CD14-positive monocyte (primary cell): Measurements from ENCODE around the gene KIRREL3. TPM values are rescaled to one million over a fixed set of nuclear protein-coding genes. Genes with fewer than 3 reads are reported as not detected.

ENCODE experiments used
- DNase-seq, 3 donors: peaks; one replicate each; pipeline ENCODE4 v3.0.0-alpha.2; 2011 to 2022
- H2AFZ ChIP-seq: 2 replicates; pipeline ENCODE4 v1.6.0; 2012; ENCODE audit warnings: mild to moderate bottlenecking, low read depth, low read length, inconsistent platforms; ENCODE audit not compliant: insufficient read depth, poor library complexity, severe bottlenecking
- H3K27ac ChIP-seq, 2 donors: 1 replicate in 1 of 2; 2 replicates in 1 of 2; pipeline ENCODE4 v1.5.1; 2012 to 2013; ENCODE audit warnings: low read length in 2 of 2, control low read depth in 1 of 2, inconsistent platforms in 1 of 2, low read depth in 1 of 2, mild to moderate bottlenecking in 1 of 2
- H3K27me3 ChIP-seq, 2 donors: one replicate each; pipeline versions ENCODE4 v1.6.0 to v1.6.1; 2011 to 2013; ENCODE audit warnings: low read length in 2 of 2; ENCODE audit not compliant: control insufficient read depth in 2 of 2, insufficient read depth in 2 of 2
- H3K36me3 ChIP-seq, 2 donors: replicated peaks in 1 of 2; 1 replicate in 1 of 2; 2 replicates in 1 of 2; pipeline versions ENCODE4 v1.5.1 to v1.6.1; 2012 to 2013; ENCODE audit warnings: low read length in 2 of 2, control low read depth in 1 of 2, inconsistent platforms in 1 of 2, mild to moderate bottlenecking in 1 of 2; ENCODE audit not compliant: insufficient read depth in 2 of 2, control insufficient read depth in 1 of 2
- H3K4me1 ChIP-seq, 2 donors: 1 replicate in 1 of 2; 2 replicates in 1 of 2; pipeline versions ENCODE4 v1.5.1 to v1.6.1; 2012 to 2013; ENCODE audit warnings: low read length in 2 of 2, control low read depth in 1 of 2, inconsistent platforms in 1 of 2, mild to moderate bottlenecking in 1 of 2, moderate library complexity in 1 of 2; ENCODE audit not compliant: insufficient read depth in 2 of 2, control insufficient read depth in 1 of 2
- H3K4me2 ChIP-seq: replicated peaks from 2 replicates; pipeline ENCODE3; 2012; ENCODE audit warnings: low read length, moderate library complexity, mild to moderate bottlenecking; ENCODE audit not compliant: poor library complexity, severe bottlenecking; ENCODE audit errors: extremely low read depth
- H3K4me3 ChIP-seq, 3 experiments: fragments of 200-600 bp in 1 of 3; sonication (generic) in 1 of 3; replicated peaks in 1 of 3; 1 replicate in 2 of 3; 2 replicates in 1 of 3; pipeline ENCODE4 v1.5.1; 2011 to 2013; ENCODE audit warnings: low read length in 3 of 3, mild to moderate bottlenecking in 3 of 3, control low read depth in 2 of 3, low read depth in 2 of 3, inconsistent platforms in 1 of 3, moderate library complexity in 1 of 3
- H3K79me2 ChIP-seq: 2 replicates; pipeline ENCODE4 v1.6.0; 2012; ENCODE audit warnings: mild to moderate bottlenecking, control low read depth, inconsistent platforms, low read length, moderate library complexity; ENCODE audit not compliant: insufficient read depth
- H3K9ac ChIP-seq: 2 replicates; pipeline ENCODE4 v1.6.0; 2017; ENCODE audit warnings: low read length, mild to moderate bottlenecking; ENCODE audit not compliant: insufficient read depth, poor library complexity, severe bottlenecking
- H3K9me3 ChIP-seq, 2 donors: replicated peaks in 1 of 2; 1 replicate in 1 of 2; 2 replicates in 1 of 2; pipeline versions ENCODE4 v1.5.1 to v1.6.1; 2012 to 2013; ENCODE audit warnings: low read length in 2 of 2, control low read depth in 1 of 2; ENCODE audit not compliant: control insufficient read depth in 1 of 2, insufficient read depth in 1 of 2
- H4K20me1 ChIP-seq: 2 replicates; pipeline ENCODE4 v1.6.0; 2012; ENCODE audit warnings: mild to moderate bottlenecking, low read length, control low read depth, moderate library complexity; ENCODE audit not compliant: insufficient read depth
- H3K27ac Mint-ChIP-seq, 7 donors: one replicate each; pipeline ENCODE4 v1.8.0; 2020; ENCODE audit warnings: mild to moderate bottlenecking in 7 of 7, mixed read lengths in 7 of 7, moderate library complexity in 6 of 7, inconsistent platforms in 2 of 7
- H3K27me3 Mint-ChIP-seq, 3 donors: one replicate each; pipeline ENCODE4 v1.8.0; 2021 to 2022; ENCODE audit warnings: low read depth in 3 of 3, mild to moderate bottlenecking in 3 of 3, mixed read lengths in 3 of 3, moderate library complexity in 3 of 3, inconsistent platforms in 1 of 3
- H3K36me3 Mint-ChIP-seq, 2 donors: one replicate each; pipeline ENCODE4 v1.8.0; 2020; ENCODE audit warnings: mixed read lengths in 2 of 2, inconsistent platforms in 1 of 2, mild to moderate bottlenecking in 1 of 2
- H3K4me1 Mint-ChIP-seq: one replicate; pipeline ENCODE4 v1.8.0; 2020; ENCODE audit warnings: mild to moderate bottlenecking, mixed read lengths
- H3K4me3 Mint-ChIP-seq, 2 donors: one replicate each; pipeline ENCODE4 v1.8.0; 2020; ENCODE audit warnings: mild to moderate bottlenecking in 2 of 2, mixed read lengths in 2 of 2, moderate library complexity in 1 of 2
- H3K9me3 Mint-ChIP-seq, 7 donors: one replicate each; pipeline ENCODE4 v1.8.0; 2020 to 2022; ENCODE audit warnings: mixed read lengths in 7 of 7, mild to moderate bottlenecking in 6 of 7, moderate library complexity in 6 of 7, inconsistent platforms in 2 of 7
- WGBS: methylation state at CpG from one replicate; pipeline ENCODE4 v1.1.5; 2013; ENCODE audit warnings: missing lambda C conversion rate; ENCODE audit not compliant: insufficient coverage; 5-methylcytosine and 5-hydroxymethylcytosine counted together
- intact Hi-C, 2 donors: fragments of 100-400 bp; cut with micrococcal nuclease; formaldehyde crosslinking; loops; one replicate each; pipeline versions ENCODE4 v1.15.0 to v1.15.1; 2023
- polyA plus RNA-seq, 3 donors: library from polyadenylated mRNA; depleted of rRNA in 1 of 3; unstranded in 2 of 3; stranded (reverse) in 1 of 3; fragments of 300-500 nt in 2 of 3; fragments of >200 nt in 1 of 3; fragmentation: Illumina TruSeq in 2 of 3; gene quantifications; 1 replicate in 2 of 3; 2 replicates in 1 of 3; pipeline ENCODE4 v1.2.3, GENCODE V29; 2012 to 2021
- TF ChIP-seq, protein P1 (sequence below): fragments of 200-600 bp; IDR thresholded peaks from one replicate; pipeline ENCODE4 v1.8.0; 2022; ENCODE audit warnings: antibody characterized with exemption, mild to moderate bottlenecking

Gene KIRREL3
- polyA plus RNA-seq, 3 donors: not detected

DNA sequence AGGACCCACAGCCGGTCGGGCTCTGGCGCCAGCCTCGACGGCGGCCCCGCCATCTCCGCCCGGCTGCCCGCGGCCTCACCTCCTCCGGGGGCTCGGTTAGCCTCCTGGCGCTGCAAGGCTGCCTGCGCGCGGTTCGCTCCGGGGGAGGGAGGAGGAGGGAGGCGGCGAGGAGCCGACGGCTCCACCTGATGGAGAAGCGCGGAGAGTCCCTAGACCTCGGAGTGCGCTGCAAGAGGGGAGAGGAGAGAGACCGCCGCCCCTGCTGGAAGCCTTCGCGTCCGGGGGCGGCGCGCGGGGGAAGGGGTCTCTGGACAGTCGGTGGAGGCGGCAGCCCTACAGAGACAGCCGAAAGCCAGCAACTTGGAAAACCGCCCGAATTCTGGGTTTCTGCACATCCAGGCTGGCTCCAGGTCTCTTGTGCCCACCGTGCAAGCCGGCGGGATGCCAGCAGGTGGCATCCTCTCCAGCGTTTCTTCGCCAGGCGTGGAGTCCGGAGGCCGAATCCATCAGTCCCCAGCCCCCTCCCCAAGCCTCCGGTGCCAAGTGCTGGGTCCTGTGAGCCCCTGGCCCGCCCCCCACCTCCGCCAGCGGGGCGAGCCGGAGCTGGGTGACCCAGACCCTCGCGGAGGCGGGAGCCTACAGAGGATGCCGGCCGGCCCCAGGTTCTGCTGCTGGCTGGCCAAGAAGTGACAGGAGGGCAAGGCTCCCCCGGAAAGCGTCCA lies 2.9 kb upstream of the KIRREL3 start:
- Histone ChIP-seq H3K4me2 (no peak overlapping the region), H2AFZ (no peak overlapping the region), H3K27ac (no peak overlapping the region), H3K4me3 (no peak overlapping the region), H3K9ac (no peak overlapping the region), H4K20me1 (no peaks in the 10 kb centered on the region), H3K36me3 (no peaks in the 10 kb centered on the region), H3K9me3 (peaks cover 0 to 23% of the 10 kb centered on the region in 2 donors), H3K27me3 (peaks cover 62 to 75% of the 10 kb centered on the region in 2 donors), H3K79me2 (no peaks in the 10 kb centered on the region), H3K4me1 (peaks cover 0 to 4% of the 10 kb centered on the region in 2 donors)
- no peaks in the 10 kb centered on the region for H3K36me3 Mint-ChIP-seq
- H3K4me1 Mint-ChIP-seq: no peaks in the 10 kb centered on the region
- peak overlapping the region in 1 of 2 donors; percentile 56 for H3K4me3 Mint-ChIP-seq
- H3K27me3 Mint-ChIP-seq: peaks cover 33 to 43% (median 41%) of the 10 kb centered on the region in 3 donors
- H3K9me3 Mint-ChIP-seq: peaks cover 0 to 6% (median 0%) of the 10 kb centered on the region in 7 donors
- WGBS: 3% methylated on average over 60 of the region's 62 CpGs
- intact Hi-C loops: no loop called here
- no peak overlapping the region for H3K27ac Mint-ChIP-seq
- DNase-seq: no peak
- TF ChIP-seq, protein P1, sequence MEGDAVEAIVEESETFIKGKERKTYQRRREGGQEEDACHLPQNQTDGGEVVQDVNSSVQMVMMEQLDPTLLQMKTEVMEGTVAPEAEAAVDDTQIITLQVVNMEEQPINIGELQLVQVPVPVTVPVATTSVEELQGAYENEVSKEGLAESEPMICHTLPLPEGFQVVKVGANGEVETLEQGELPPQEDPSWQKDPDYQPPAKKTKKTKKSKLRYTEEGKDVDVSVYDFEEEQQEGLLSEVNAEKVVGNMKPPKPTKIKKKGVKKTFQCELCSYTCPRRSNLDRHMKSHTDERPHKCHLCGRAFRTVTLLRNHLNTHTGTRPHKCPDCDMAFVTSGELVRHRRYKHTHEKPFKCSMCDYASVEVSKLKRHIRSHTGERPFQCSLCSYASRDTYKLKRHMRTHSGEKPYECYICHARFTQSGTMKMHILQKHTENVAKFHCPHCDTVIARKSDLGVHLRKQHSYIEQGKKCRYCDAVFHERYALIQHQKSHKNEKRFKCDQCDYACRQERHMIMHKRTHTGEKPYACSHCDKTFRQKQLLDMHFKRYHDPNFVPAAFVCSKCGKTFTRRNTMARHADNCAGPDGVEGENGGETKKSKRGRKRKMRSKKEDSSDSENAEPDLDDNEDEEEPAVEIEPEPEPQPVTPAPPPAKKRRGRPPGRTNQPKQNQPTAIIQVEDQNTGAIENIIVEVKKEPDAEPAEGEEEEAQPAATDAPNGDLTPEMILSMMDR: no peak

- TF ChIP-seq, protein P1: no peak
- 10% methylated on average over 11 of the region's 16 CpGs for WGBS
- intact Hi-C loops: no loop called here
- H3K9me3 ChIP-seq: peaks cover 0 to 23% of the 10 kb centered on the region in 2 donors
- H3K4me3 Mint-ChIP-seq: peak overlapping the region in 1 of 2 donors; percentile 56
- H3K9ac ChIP-seq: no peak overlapping the region
- no peak overlapping the region for H3K4me2 ChIP-seq
- no peak for DNase-seq
- H3K27me3 ChIP-seq: peaks cover 62 to 81% of the 10 kb centered on the region in 2 donors
- H3K36me3 ChIP-seq: no peaks in the 10 kb centered on the region
- H2AFZ ChIP-seq: no peak overlapping the region
- H3K27me3 Mint-ChIP-seq: peaks cover 31 to 43% (median 41%) of the 10 kb centered on the region in 3 donors
- H3K27ac Mint-ChIP-seq: no peak overlapping the region
- no peaks in the 10 kb centered on the region for H4K20me1 ChIP-seq
- no peak overlapping the region for H3K4me3 ChIP-seq
- peaks cover 0 to 4% of the 10 kb centered on the region in 2 donors for H3K4me1 ChIP-seq
- no peaks in the 10 kb centered on the region for H3K4me1 Mint-ChIP-seq
- no peaks in the 10 kb centered on the region for H3K79me2 ChIP-seq
- H3K27ac ChIP-seq: no peak overlapping the region
- peaks cover 0 to 6% (median 0%) of the 10 kb centered on the region in 7 donors for H3K9me3 Mint-ChIP-seq
- H3K36me3 Mint-ChIP-seq: no peaks in the 10 kb centered on the region
Observed at GRCh38 chr11:127002669-127003259, 2.2 kb upstream of the KIRREL3 start.
